HG02884 (cell line): ENCODE data around the gene CEP63.

Experiments
- ATAC-seq: cut with Tn5 transposase; IDR thresholded peaks from one replicate; pipeline ENCODE4 v1.9.1; 2021; ENCODE audit warnings: mild to moderate bottlenecking, moderate library complexity; ENCODE audit not compliant: unreplicated experiment

CEP63 gene

DNA sequence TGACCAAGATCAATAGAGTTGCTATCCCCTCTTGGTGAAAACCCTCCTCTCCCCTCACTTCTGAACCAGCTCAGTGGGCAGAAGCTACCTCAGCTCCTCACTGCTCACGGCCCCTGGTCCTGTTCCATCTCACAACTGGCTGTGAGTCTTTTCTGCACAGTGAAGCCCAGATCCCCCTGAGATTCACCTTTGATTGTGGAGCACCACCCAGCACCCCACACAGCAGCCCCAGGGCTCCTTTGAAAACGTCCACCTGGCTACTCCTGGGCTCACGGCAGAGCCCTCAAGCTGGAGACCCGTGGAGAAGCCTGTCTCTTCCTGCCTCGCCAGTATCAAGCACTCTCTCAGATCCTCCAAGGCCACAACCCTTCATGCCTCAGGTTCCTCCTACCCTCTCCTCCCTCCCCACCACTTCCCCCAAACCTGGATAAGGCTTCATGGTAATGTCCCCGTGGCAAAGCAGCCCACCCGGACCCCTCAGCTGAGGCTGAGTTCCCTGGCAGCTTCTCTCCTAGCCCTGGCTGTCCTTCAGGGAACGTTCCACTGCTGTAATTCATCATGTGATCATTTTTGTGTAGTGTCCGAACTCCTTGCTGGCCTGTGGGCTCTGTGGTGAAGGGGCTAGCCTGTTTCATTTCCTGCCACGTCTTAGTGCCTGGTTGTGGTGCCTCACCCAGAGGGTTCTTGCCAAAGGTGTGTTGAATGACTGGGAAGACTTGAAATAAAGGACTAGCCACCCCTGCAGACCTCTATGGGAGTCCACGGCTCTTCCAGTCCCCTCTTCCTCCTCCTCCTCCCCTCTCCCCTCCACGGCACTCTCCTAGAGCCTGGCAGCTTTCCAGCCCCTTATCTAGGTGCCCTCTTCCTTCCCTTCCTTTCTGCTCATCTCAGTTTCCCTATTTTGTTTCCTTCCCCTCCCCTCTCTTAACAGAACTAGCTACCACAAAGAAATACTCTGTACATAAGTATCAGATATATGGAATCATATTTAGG lies 120.5 kb downstream of the CEP63 start:
- no peak for ATAC-seq

DNA sequence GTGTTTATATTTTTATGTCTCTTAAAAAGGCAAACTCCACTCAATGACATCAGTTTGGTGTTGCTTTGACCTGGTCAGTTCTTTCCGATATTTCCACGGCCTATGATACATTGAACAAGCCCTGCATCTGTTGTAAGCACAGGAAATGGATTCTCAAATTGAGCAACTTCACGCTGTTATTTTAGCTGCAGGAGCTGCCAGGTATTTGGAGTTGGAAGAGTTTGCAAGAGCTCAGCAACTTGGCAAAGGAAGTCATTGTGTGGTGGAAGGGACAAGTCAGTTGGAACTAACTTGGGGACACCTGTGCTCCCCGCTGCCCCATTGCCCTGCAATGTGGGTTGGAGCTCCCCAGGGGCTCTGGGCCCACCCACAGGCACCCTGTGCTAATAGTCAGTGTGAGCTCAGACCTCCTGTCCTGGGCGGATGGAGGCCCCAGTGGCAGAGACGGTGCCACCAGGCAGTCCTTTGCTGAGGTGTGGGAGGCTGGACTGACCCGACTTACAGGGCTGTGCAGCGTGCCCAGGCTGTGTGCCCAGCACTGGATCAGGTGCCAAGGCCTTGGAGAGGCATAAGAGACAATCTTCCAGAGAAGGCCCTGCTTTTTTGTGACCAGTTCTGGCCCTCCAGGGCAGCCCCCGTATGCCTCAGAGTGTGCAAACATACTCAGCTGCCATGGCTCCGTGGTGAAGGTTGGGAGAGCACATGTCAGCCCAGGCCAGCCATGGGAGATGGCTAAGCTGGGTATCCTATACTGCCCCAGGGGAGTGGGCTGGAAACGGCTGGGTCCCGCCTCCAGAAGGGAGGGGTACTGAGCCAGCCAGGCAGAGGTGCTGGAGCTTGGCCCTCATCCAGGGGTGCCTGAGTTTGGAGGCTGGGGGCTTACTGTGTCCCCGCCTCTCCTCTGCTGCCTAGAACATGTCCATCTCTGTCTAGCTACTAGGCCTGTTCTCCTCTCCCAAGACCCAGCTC lies 121.5 kb downstream of the CEP63 start:
- ATAC-seq = no peak

DNA sequence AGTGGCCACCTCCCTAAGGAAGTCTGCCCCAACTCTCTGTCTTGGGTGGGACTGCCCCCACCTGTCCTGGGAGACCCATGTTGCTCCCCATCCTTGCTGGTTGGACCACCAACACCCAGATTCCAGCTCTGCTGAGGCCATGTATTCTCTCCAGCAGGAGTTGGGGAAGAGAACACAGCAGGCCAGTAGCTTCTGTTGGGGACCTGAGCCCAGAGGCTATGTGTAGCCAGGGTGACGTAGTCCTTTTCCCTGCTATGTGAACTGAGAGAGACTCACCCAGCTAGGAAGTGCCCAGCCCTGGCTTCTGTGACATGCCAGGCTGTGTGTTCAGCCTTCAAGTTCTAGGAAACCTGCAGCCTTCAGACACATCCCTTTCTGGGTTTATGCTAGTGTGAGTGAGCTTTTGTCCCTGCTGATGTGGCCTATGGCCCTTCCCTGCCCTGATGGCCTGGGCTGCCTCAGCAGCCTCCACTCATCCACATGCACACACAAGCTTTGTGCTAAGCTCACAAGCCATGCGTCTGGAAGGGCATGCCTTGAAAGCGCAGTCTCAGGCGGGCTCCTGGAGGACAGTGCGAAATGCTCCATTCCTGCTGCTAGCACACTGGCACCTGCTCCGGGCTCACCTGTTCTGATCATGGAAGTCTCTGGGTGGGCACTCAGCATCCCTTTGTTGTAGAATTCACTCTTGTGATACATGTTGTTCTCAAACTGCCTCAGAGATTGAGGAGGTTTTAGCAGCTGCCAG lies 122.3 kb downstream of the CEP63 start:
- no peak for ATAC-seq

DNA sequence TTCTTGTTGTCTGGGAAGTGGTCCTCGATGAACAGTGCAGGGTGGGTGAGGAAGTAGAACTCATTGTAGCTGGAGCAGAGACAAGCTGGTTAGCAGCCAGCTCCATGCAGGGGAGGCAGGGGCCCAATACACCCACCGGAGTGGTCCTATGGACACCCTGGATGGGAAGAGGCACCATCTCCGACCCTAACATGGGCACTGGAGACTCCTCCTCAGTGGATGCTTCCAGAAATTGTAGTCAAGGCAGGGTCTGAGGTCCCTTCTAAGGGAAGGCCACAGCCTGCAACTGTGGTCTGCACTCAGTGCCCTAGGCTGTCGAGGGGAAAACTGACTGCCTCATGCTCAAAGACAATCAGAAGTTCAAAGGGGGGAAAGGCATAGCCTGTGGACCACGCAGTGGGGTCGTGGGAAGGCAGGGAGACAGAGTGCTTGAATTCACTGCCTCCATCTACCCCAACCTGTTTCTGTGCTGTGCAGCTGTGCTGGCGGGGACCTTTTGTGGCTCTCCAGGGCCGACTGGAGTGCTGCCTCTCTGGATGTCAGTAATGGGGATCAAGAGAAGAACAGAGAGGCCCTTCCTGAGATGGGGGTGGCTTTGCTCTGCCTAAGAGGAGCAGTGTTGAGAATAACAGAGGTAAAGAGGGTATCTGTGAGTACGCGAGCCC lies 123.0 kb downstream of the CEP63 start:
- no peak for ATAC-seq

DNA sequence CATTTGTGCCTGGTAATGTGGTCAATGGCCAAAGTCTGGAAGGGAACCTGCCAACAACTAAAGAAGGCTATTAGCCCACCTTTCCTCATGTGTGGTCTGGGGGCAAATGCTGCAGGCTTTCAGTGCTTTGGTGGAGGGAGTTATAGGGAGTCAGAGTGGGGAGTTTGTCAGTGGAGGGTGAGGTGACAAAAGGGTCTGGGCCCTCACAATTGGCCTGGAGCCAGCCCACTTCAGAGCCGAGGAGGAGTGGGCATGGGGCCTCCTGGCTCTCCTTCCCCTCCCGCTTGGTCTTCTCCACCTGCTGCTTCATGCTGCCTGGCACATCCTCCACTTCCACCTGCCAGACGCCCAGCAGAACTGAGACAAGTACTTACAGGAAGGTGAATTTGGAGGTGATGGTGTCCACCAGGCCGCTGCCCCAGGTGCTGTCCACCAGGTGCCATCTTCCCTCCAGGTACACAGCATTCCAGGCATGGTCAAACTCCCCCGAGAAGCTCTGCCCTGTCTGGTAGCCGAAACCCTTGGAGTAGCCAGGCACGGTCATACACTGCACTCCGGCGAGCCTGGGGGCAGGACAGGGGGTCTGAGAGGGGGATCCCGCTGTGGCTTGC lies 124.1 kb downstream of the CEP63 start:
- no peak for ATAC-seq

DNA sequence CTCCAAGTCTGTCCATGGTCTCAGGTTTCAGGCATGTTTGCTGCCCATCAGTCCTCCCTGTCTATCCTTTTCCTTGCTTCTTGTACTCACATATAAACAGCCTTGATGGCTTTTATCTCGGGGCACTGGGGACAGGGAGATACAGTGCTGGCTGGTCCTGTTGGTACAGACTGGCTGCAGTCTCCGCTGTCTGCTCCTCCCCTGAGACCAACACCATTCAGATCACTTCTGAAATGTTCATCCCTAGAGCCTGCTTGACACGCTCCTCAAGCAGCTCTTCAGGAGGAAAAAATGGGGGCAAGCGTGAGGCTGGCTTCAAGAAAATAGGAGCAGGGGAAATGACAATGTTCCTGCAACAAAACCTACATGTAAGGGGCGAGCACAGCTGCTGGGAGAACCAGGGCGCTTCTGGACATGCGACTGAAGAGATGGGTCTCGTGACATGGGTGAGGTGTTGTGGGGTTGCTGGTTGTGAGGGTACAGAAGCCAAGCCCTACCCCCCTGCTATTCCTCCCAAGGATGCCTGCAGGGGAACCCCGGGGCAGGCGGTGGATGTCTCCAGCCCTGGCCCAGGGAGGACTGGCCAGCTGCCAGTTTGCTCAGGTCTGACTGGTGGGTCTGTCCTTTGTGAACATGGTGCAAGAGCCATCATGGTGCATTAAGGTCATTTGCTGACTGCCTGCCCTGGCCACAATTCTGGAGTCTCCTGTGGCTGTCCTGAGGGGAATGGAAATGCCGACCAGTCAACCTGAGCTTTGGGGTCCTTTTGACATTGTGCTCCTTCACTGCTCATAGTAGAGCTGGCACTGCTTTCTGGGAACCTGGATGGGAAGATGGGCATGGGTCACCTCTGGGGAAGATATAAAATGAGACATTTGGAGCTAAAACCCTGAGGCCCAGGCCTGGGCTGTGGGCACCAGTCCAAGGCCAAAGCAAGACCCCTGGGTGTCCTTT lies 124.9 kb downstream of the CEP63 start:
- ATAC-seq = no peak

DNA sequence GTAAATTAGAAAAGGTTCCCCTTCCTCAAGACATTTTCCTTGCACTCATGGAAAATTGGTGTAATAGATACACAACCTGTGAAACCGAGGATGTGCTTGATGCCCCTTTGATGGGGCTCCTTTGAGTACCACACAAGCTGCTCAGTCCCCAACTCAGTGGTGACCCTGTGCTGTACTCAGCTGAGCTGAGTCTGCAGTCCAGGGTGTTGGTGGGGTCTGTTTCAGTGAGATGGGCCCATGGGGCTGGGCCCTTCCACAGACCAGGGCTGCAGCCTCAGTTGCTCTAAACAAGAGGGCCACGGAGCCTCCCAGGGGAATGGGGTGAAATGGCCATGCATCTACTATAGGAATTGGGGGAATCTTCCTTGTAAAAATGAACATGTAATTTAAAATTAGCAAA lies 125.7 kb downstream of the CEP63 start:
- ATAC-seq = no peak

DNA sequence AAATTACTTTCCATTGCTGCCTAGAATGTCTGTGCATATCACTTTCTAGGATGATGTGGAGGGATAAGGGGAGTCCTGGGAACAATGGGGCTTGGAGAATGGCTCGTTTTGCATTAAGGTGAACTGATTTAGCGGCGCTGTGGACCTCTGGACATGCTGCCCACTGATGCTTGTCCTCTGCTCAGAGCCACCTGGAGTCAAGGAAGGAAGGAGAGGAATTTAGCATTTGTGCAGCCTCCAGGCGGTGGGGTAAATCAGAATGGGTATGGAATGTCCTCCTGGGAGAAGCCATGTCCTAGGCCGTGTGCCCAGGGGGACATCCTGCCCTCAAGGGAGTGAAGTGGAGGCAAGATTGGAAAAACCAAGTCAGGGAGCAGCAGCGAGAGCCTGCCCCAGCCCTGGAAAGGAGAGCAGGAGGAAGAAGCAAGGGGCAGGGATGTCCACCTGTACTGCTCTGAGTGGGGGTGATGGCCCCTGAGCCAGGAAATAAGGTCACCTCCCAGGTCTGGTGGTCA lies 127.2 kb downstream of the CEP63 start:
- ATAC-seq = no peak

DNA sequence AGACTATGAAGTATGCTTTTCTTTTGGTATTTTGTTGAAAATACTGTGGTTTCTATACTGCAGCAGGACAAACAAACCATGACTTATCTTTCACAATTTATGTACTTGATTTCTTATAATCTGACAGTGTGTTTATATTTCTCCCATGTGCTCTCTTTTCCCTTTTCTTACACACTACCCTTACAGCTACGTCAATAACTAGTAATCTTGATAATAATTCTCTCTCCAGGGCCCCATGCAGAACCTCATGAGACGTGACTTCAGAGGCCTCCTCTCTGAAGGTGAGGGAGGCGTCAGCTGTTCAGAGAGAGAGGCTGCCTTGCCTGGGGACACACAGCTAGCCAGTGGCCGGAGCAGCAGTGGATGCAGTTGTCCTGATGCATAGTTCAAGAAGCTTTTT lies 129.1 kb downstream of the CEP63 start:
- ATAC-seq = no peak

DNA sequence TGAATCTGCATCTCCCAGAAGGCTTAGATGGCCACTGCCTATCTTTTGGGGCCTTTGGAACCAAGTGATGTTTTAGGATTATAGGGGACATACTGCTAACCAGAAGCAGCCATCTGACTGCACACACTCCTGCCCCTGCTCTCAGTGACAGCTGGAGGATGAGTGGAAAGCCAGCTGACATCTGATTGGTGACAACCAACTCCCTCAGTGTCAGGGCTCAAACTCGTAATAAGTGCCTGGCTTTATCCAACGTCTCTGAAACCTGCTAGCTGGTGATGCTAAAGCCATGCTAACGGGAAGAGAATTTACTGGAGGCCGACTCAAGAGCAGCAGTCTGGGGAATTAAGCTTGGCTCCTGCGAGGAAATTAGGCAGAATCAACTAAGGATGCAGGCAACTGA lies 129.9 kb downstream of the CEP63 start:
- no peak for ATAC-seq

DNA sequence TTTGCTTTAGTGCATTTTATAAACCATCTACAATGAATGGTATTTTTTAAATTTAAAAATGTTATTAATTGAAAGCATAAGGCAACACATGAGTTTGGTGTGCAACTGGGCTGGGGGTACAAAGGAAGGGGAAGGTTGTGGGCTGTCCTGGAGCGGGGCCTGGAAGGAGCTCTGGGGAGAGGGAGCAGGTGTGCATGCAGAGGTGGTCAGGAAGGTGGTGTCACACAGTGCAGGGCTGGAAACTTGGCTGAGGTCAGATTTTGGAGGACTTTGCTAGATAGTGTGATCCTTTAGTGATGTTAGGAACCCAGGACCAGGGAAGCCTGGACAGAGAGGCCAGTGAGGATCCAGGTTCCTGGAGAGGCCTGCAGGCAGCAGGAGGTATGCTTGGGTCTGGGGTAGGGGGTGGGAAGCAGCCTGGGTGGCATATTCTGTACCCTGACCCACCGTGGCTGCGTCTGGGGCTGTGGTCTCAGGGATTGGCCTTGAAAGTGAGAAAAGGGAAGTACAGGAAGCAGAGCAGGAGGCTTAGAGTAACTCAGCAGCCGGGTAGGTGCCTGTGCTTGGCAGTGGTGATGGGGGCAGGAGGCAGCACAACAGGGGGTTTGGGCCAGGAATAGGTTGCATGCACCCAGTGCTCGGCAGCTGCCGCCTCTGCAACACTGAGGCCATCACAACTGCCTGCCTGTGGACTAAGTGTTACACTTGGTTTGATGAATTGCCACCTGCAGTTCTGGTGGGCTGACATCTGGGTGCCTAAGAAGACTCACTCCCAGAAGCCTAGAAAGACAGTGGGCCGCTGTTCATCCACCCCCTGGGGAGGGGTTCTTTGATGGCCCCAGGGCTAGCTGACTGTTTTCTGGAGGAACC lies 132.0 kb downstream of the CEP63 start:
- no peak for ATAC-seq

DNA sequence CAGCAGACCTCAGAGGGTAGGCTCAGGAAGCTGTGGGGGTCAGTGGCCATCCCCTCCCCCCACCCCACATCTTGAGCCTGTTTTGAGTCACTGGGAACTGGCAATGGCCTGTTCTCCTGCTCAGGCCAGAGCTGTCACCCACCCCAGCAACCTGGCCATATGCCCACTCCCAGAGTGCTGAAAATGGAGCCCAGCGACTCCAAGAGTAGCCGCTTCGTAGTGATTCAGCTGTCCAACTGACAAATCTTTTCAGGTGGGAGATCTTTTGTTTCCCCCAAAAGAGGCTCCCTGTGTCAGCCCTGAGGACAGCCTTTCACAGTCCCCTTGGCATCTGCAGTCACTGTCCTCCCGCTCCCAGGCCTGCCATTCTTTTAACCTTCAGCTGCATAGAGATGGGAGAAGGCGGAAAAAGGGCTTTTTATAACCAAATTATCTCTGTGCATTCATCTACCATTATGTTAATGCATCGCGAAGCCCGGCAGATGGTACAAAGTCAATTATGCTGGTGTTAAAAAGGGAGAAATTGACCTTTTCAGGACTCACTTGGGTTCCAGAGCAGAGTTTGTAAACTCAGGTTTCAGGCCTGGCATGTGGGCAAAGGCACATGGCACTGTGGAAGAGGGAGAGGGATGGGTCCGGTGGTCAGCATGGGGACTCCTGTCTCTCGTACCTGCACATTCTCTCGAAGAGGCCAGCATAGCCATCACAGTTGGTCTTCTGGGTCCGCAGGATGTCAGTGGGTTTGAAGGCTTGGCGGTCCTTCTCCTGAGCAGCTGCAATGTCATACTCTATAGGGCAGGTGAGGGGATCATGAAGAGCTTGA lies 132.8 kb downstream of the CEP63 start:
- no peak for ATAC-seq

DNA sequence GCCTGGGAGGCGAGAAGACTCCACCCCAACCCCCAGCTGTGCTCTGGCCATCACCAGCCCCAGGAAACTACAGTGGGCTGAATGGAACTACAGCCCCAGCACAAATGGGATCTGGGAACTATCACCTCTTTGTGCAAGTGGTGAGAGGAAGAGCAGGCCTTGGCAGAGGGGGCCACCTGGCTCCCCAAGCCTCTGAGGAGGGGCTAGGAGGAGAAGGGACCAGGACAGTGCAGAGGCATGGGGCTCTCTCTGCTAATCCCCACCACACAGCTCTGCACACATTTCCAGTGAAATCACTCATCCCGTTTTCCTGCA lies 133.4 kb downstream of the CEP63 start:
- no peak for ATAC-seq

DNA sequence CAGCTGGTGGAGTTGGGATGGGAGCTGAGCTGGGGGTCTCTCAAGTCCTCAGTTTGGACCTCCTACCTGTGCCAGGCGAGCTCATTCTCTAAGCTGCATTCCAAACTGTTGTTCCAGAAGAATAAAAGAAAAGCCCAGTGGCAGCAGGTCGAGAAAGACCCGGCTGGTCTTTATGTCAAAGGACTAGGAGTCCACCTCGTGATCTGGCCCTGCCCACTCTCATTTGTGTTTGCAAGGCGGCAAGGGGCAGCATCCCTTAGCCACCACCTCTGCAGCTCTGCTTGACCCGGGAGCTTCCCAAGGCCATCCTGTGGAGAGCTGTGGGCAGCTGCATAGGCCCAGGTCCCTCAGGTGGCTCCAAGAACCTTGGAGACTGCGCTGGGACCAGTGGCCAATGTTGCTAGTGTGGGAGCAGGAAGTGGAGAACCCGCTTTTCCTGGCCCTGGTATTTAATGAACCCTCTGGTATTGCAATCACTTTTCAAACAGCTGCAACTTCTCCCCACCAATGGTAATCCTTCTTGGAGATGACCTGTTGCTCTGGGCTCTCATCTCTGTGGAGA lies 134.1 kb downstream of the CEP63 start:
- no peak for ATAC-seq

DNA sequence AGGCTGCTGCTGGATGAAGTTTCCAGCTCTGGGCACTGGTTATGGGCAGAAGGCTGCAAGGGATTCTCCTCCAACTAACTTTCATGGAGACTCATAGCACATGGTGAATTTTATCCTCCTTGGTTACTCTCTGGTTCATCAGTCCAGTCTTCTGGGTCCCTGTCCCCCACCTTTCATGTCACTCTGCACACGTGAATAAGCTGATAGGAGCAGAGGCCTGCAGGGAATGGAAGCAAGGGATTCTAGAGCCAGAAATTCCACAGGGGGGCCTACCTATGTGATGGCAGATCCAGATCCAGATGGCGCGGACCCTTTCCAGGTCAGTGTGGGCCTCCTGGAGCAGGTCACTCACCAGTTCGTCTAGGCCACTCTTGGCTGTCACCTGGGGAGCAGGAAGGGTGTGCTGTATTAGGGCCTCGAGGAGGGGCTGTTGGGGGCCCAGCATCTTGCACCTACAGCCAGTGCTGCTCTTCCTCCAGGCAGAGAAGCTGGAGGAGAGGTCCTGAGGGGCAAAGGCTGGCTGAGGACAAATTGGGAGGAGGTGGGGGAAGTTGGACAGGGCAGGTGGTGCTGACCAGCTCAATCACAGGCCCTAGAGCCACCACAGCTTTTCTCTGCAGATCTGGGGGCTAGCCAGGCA lies 134.7 kb downstream of the CEP63 start:
- no peak for ATAC-seq

DNA sequence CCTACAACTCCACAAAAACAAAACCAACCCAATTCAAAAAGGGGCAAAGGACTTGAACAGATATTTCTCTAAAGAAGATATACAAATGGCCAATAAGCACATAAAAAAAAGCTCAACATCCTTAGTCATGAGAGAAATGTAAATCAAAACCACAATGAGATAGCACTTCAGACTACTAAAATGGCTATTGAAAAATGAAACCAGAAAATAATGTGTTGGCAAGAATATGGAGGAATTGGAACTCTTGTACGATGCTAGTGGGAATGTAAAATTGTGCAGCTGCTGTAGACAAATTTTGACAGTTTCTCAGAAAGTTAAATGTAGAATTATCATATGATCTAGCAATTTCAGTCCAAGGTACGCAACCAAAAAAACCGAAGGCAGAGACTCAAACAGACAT lies 136.0 kb downstream of the CEP63 start:
- no peak for ATAC-seq
